Mammary epithelial cell (primary cell): ENCODE measurements around the gene GALNT18.

Experiments
- CTCF ChIP-seq, 2 donors: IDR thresholded peaks in 1 of 2; conservative IDR thresholded peaks in 1 of 2; 2 replicates each; pipeline ENCODE4 v1.5.1; 2011 to 2012; ENCODE audit warnings: inconsistent platforms in 2 of 2, low read length in 2 of 2, mild to moderate bottlenecking in 2 of 2, control low read depth in 1 of 2, low read depth in 1 of 2; ENCODE audit not compliant: insufficient read depth in 1 of 2; ENCODE audit errors: extremely low read depth in 1 of 2
- EZH2 ChIP-seq: IDR thresholded peaks from 2 replicates; pipeline ENCODE4 v1.6.1; 2012; ENCODE audit warnings: low read length, inconsistent platforms, borderline replicate concordance

GRCh38 chr11:11370962-11371303 is 250.9 kb downstream of the GALNT18 start:
- TF ChIP-seq CTCF (conservative IDR thresholded peaks at IDR 0.05 in 1 of 2, IDR thresholded peaks at IDR 0.05 in 1 of 2; ENCODE audit: extremely low read depth in 1 of 2, insufficient read depth in 1 of 2, low read depth in 1 of 2, low read length in 2 of 2) (no peak), EZH2 (no peak)
